Upper lobe of left lung (tissue), 6 donors: ENCODE results near the gene OR2L5. TPM values are rescaled to one million over a fixed set of nuclear protein-coding genes. Genes with fewer than 3 reads are reported as not detected.

Experiments used
- ATAC-seq, 2 donors: fragments of 200-7000 bp; cut with Tn5 transposase; one replicate each; pipeline ENCODE4 v1.9.1; 2022; ENCODE audit warnings: mild to moderate bottlenecking in 2 of 2, moderate library complexity in 2 of 2; ENCODE audit not compliant: low FRiP score in 2 of 2
- DNase-seq, 2 donors: peaks; one replicate each; pipeline ENCODE4 v3.0.0-alpha.2; 2019 to 2020
- H3K27ac ChIP-seq, 4 donors: fragments of 200-600 bp; sonication (generic); one replicate each; pipeline ENCODE4 v1.5.1; 2016 to 2019
- H3K27me3 ChIP-seq, 4 donors: fragments of 200-600 bp; sonication (generic); one replicate each; pipeline ENCODE4 v1.5.1; 2017 to 2019
- H3K36me3 ChIP-seq, 4 donors: fragments of 200-600 bp; sonication (generic); one replicate each; pipeline ENCODE4 v1.5.1; 2016 to 2019
- H3K4me1 ChIP-seq, 4 donors: fragments of 200-600 bp; sonication (generic); one replicate each; pipeline ENCODE4 v1.5.1; 2018 to 2019
- H3K4me3 ChIP-seq, 4 donors: fragments of 200-600 bp; sonication (generic); one replicate each; pipeline ENCODE4 v1.5.1; 2017 to 2019; ENCODE audit warnings: mild to moderate bottlenecking in 2 of 4, moderate library complexity in 1 of 4
- H3K9me3 ChIP-seq, 4 donors: fragments of 200-600 bp; sonication (generic); one replicate each; pipeline ENCODE4 v1.5.1; 2018 to 2019
- EP300 ChIP-seq, 4 donors: sonication (generic); formaldehyde crosslinking; IDR thresholded peaks; one replicate each; pipeline ENCODE4 v1.5.1; 2017; ENCODE audit warnings: antibody characterized with exemption in 4 of 4, control low read depth in 2 of 4
- POLR2A ChIP-seq, 4 donors: fragments of 450-650 bp; IDR thresholded peaks; one replicate each; pipeline ENCODE4 v1.5.1; 2016 to 2017; ENCODE audit warnings: antibody characterized with exemption in 4 of 4, mild to moderate bottlenecking in 2 of 4
- POLR2AphosphoS5 ChIP-seq, 2 donors: sonication (generic); formaldehyde crosslinking; IDR thresholded peaks; one replicate each; pipeline ENCODE4 v1.5.1; 2017; ENCODE audit warnings: antibody characterized with exemption in 2 of 2
- WGBS, 2 donors: methylation state at CpG; one replicate each; pipeline ENCODE4 v1.1.5; 2017 to 2018; 5-methylcytosine and 5-hydroxymethylcytosine counted together
- total RNA-seq, 6 donors: library from RNA; depleted of rRNA in 4 of 6; stranded (reverse); fragments of >200 nt in 4 of 6; gene quantifications; one replicate each; pipeline versions ENCODE4 v1.1.0 to v1.2.1, GENCODE V29; 2016 to 2021
- TF ChIP-seq, protein P1 (sequence below), 6 experiments: fragments of 450-650 bp in 4 of 6; fragments of 200-600 bp in 2 of 6; sonication (generic) in 2 of 6; IDR thresholded peaks; one replicate each; pipeline ENCODE4 v1.5.1; 2016 to 2019; ENCODE audit warnings: antibody characterized with exemption in 6 of 6
- donor health status: DM: no; HTN: no; CAD: no; lungs with moderate emphysema.
- donor health status: DM: no; HTN: yes; CAD: no; lungs with severe emphysema.

Gene OR2L5, protein sequence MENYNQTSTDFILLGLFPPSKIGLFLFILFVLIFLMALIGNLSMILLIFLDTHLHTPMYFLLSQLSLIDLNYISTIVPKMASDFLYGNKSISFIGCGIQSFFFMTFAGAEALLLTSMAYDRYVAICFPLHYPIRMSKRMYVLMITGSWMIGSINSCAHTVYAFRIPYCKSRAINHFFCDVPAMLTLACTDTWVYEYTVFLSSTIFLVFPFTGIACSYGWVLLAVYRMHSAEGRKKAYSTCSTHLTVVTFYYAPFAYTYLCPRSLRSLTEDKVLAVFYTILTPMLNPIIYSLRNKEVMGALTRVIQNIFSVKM
- total RNA-seq, result not detected

DNA sequence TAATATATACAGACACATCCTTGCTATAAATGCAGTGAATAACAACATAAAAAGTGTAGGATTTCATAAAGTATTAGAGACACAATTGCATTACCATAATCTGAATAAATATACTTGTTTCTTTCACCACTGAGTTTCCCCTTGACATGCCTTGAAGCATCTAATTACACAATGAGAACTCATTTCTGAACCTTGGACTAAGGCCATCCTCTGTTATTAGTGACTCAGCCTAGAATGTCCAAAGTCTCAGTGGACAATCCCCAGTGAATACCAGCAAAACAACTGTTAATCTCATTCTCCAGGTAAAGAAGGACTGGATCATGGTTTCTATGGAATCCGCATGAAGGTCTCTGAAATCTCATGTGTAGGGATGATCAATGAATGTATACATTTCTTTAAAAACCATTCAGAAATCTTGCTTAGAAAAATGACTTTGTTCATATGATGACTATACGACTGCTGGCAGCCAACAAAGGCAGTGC lies at the start of gene OR2L5:
TSS of gene OR2L5 (plus strand) at position 432 of the 482 bp plus-strand sequence. CDS start 8,288 bp downstream, outside the sequence.
- ATAC-seq (no peak), DNase-seq (no peak)
- 88 to 98% methylated on average over 2 of the region's 2 CpGs for WGBS, 2 donors
- Histone ChIP-seq H3K4me3 (no peak within 1 kb of the TSS), H3K4me1 (no peaks in the 10 kb centered on the region), H3K27me3 (no peaks in the 10 kb centered on the region), H3K36me3 (no peaks in the 10 kb centered on the region), H3K9me3 (peaks cover 3 to 19% (median 6%) of the 10 kb centered on the region in 4 donors), H3K27ac (no peak within 1 kb of the TSS)
- TF ChIP-seq EP300 (IDR thresholded peaks at IDR 0.05), result no peak
- no peak for TF ChIP-seq POLR2AphosphoS5 (IDR thresholded peaks at IDR 0.05)
- TF ChIP-seq, protein P1, sequence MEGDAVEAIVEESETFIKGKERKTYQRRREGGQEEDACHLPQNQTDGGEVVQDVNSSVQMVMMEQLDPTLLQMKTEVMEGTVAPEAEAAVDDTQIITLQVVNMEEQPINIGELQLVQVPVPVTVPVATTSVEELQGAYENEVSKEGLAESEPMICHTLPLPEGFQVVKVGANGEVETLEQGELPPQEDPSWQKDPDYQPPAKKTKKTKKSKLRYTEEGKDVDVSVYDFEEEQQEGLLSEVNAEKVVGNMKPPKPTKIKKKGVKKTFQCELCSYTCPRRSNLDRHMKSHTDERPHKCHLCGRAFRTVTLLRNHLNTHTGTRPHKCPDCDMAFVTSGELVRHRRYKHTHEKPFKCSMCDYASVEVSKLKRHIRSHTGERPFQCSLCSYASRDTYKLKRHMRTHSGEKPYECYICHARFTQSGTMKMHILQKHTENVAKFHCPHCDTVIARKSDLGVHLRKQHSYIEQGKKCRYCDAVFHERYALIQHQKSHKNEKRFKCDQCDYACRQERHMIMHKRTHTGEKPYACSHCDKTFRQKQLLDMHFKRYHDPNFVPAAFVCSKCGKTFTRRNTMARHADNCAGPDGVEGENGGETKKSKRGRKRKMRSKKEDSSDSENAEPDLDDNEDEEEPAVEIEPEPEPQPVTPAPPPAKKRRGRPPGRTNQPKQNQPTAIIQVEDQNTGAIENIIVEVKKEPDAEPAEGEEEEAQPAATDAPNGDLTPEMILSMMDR (IDR thresholded peaks at IDR 0.05), result no peak
- no peak for TF ChIP-seq POLR2A (IDR thresholded peaks at IDR 0.05)

DNA sequence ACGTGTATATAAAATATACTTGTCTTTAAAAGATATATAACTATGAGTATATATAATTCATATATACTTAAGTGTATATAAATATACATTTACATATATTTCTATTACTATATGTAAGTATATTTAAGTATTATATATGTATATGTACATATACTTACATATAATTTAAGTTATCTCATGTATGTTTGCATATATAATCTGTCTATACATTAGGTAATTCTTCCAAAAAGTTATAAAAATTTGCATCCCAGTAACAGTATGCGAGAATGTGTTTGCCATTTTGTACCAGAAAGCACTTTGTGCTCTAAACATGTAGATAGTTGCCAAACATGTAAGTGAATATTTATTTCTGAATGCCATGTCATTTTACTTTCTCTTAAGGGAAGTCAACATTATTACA lies 48.5 kb upstream of the OR2L5 start, which contains the start of gene OR2AK2:
TSS of gene OR2AK2 (plus strand) at position 301 of the 400 bp plus-strand sequence. CDS start 144 bp downstream, outside the sequence.
- H3K4me1 ChIP-seq, result no peaks in the 10 kb centered on the region
- H3K4me3 ChIP-seq, result no peak within 1 kb of the TSS
- no peaks in the 10 kb centered on the region for H3K36me3 ChIP-seq
- no peak within 1 kb of the TSS for H3K27ac ChIP-seq
- ATAC-seq (no peak), DNase-seq (no peak)
- no peak for TF ChIP-seq POLR2A (IDR thresholded peaks at IDR 0.05)
- TF ChIP-seq, protein P1 (IDR thresholded peaks at IDR 0.05), result no peak
- no peak for TF ChIP-seq EP300 (IDR thresholded peaks at IDR 0.05)
- no peak for TF ChIP-seq POLR2AphosphoS5 (IDR thresholded peaks at IDR 0.05)
- 85 to 90% methylated on average over 2 of the region's 2 CpGs for WGBS, 2 donors
- no peaks in the 10 kb centered on the region for H3K27me3 ChIP-seq
- no peaks in the 10 kb centered on the region for H3K9me3 ChIP-seq

DNA sequence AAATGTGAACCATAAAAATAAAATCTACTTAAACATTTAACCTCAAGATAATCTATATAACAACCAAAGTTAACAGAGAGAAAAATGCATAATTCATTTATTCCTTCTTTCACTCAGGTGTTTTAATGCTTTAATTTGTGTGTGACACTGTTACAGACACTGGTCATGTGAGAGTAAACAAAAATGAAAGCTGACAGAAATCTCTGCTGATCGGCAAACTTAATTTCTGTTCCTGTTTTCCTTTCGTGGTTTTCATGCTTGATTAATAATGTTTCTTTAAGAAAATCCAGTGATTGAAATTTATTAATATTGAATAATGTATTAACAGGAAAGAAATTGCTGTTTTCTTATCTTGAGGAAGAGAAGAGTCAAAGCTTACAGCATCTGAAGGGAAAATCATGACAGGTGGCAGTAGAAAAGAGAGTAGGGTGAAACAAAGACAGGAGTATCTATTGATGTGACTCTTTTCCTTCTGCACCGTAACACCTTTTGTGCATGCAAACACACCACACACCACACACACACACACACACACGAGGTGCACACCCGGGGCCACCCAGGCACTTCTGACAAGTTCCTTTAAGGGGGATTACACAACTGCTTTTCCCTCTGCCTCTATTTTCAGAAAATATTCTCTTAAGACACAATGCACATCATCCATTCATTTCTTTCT lies 46.8 kb upstream of the OR2L5 start:
- H3K4me1 ChIP-seq, result no peaks in the 10 kb centered on the region
- H3K9me3 ChIP-seq, result no peaks in the 10 kb centered on the region
- TF ChIP-seq, protein P1 (IDR thresholded peaks at IDR 0.05), result no peak
- TF ChIP-seq POLR2A (IDR thresholded peaks at IDR 0.05) (no peak), EP300 (IDR thresholded peaks at IDR 0.05) (no peak), POLR2AphosphoS5 (IDR thresholded peaks at IDR 0.05) (no peak)
- DNase-seq (no peak), ATAC-seq (no peak)
- no peak overlapping the region for H3K4me3 ChIP-seq
- 63 to 64% methylated on average over 5 of the region's 5 CpGs for WGBS, 2 donors
- no peaks in the 10 kb centered on the region for H3K36me3 ChIP-seq
- no peaks in the 10 kb centered on the region for H3K27me3 ChIP-seq
- H3K27ac ChIP-seq, result no peak overlapping the region

DNA sequence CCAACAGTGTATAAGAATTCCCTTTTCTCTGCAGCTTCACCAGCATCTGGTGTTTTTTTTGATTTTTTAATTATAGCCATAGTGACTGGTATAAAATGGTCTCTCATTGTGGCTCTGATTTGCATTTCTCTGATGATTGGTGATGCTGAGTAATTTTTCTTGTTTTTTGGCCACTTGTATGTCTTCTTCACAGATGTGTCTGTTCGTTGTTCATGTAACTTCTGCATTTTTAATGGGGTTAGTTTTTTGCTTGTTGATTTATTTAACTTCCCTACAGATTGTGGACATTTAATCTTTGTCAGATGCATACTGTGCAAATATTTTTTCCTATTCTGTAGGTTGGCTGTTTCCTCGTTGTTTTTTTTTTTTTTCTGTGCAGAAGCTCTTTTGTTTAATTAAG lies 20.5 kb upstream of the OR2L5 start:
- TF ChIP-seq POLR2AphosphoS5 (IDR thresholded peaks at IDR 0.05) (no peak), POLR2A (IDR thresholded peaks at IDR 0.05) (no peak)
- TF ChIP-seq, protein P1 (IDR thresholded peaks at IDR 0.05), result no peak
- no peak overlapping the region for H3K27ac ChIP-seq
- no peaks in the 10 kb centered on the region for H3K9me3 ChIP-seq
- WGBS, 2 donors, result 44 to 53% methylated on average over 2 of the region's 2 CpGs
- DNase-seq (no peak), ATAC-seq (no peak)
- no peaks in the 10 kb centered on the region for H3K36me3 ChIP-seq
- no peaks in the 10 kb centered on the region for H3K4me1 ChIP-seq
- no peaks in the 10 kb centered on the region for H3K27me3 ChIP-seq
- no peak overlapping the region for H3K4me3 ChIP-seq
